WTC11 (cell line): ENCODE measurements around the gene ADCYAP1R1. TPM values are rescaled to one million over a fixed set of nuclear protein-coding genes. Genes with fewer than 3 reads are reported as not detected.

ENCODE experiments used
- ATAC-seq: fragments of 200-7000 bp; cut with Tn5 transposase; 2 replicates; pipeline ENCODE4 v1.10.0; 2021; ENCODE audit warnings: mild to moderate bottlenecking, moderate library complexity
- CTCF ChIA-PET: fragments of 300-600 bp; sonication (Branson Sonifier 250); formaldehyde crosslinking; loops from one replicate; lab custom pipeline; 2021; ENCODE audit warnings: antibody characterized with exemption; lab: Charles Lee
- POLR2A ChIA-PET: fragments of 350-600 bp; sonication (Branson Sonifier 250); formaldehyde crosslinking; loops from one replicate; lab custom pipeline; 2021; ENCODE audit warnings: antibody characterized with exemption; lab: Charles Lee
- DNase-seq: peaks from one replicate; pipeline ENCODE4 v3.0.0; 2021; ENCODE audit warnings: low spot score
- H3K27ac Mint-ChIP-seq: 2 replicates; pipeline ENCODE4 v1.8.0; 2021; ENCODE audit warnings: mixed read lengths
- H3K27me3 Mint-ChIP-seq: 2 replicates; pipeline ENCODE4 v1.8.0; 2021; ENCODE audit warnings: low read depth, mild to moderate bottlenecking, moderate library complexity, mixed read lengths
- H3K36me3 Mint-ChIP-seq: 2 replicates; pipeline ENCODE4 v1.8.0; 2021; ENCODE audit warnings: mixed read lengths
- H3K4me1 Mint-ChIP-seq: 2 replicates; pipeline ENCODE4 v1.8.0; 2022; ENCODE audit warnings: mixed read lengths
- H3K4me3 Mint-ChIP-seq: 2 replicates; pipeline ENCODE4 v1.8.0; 2021; ENCODE audit warnings: mild to moderate bottlenecking, moderate library complexity, mixed read lengths
- H3K9me3 Mint-ChIP-seq: 2 replicates; pipeline ENCODE4 v1.8.0; 2021; ENCODE audit warnings: mixed read lengths
- ARID4B ChIP-seq: sonication (generic); formaldehyde crosslinking; IDR thresholded peaks from 2 replicates; pipeline ENCODE4 v1.8.0; 2023; ENCODE audit warnings: missing genetic modification reagents, mild to moderate bottlenecking, borderline replicate concordance
- ATF3 ChIP-seq: sonication (generic); formaldehyde crosslinking; conservative IDR thresholded peaks from 2 replicates; pipeline ENCODE4 v1.8.1; 2022; ENCODE audit warnings: mild to moderate bottlenecking, missing genetic modification reagents
- CBFB ChIP-seq: sonication (generic); formaldehyde crosslinking; IDR thresholded peaks from 2 replicates; pipeline ENCODE4 v1.8.1; 2022; ENCODE audit warnings: mild to moderate bottlenecking, low read depth, missing genetic modification reagents
- CTCF ChIP-seq: fragments of 200-600 bp; IDR thresholded peaks from 2 replicates; pipeline ENCODE4 v1.8.0; 2022; ENCODE audit warnings: antibody characterized with exemption
- ELF4 ChIP-seq: sonication (generic); formaldehyde crosslinking; IDR thresholded peaks from 2 replicates; pipeline ENCODE4 v1.8.1; 2022; ENCODE audit warnings: low read depth, mild to moderate bottlenecking, moderate library complexity, missing genetic modification reagents
- ESRRA ChIP-seq: sonication (generic); formaldehyde crosslinking; IDR thresholded peaks from 2 replicates; pipeline ENCODE4 v1.8.1; 2022; ENCODE audit warnings: mild to moderate bottlenecking, missing genetic modification reagents, borderline replicate concordance
- GABPB1 ChIP-seq: sonication (generic); formaldehyde crosslinking; IDR thresholded peaks from 2 replicates; pipeline ENCODE4 v1.8.1; 2023; ENCODE audit warnings: mild to moderate bottlenecking, missing genetic modification reagents
- NFYB ChIP-seq: sonication (generic); formaldehyde crosslinking; conservative IDR thresholded peaks from 2 replicates; pipeline ENCODE4 v1.8.0; 2022; ENCODE audit warnings: low read depth, missing genetic modification reagents
- NR1H2 ChIP-seq: sonication (generic); formaldehyde crosslinking; IDR thresholded peaks from 2 replicates; pipeline ENCODE4 v1.9.0; 2021; ENCODE audit warnings: mild to moderate bottlenecking, moderate library complexity, missing genetic modification reagents
- PRRX2 ChIP-seq: fragments of 250-450 bp; sonication (Bioruptor Pico); IDR thresholded peaks from 2 replicates; pipeline ENCODE4 v1.8.0; 2021; ENCODE audit warnings: mild to moderate bottlenecking
- SMAD3 ChIP-seq: sonication (generic); formaldehyde crosslinking; IDR thresholded peaks from 2 replicates; pipeline ENCODE4 v1.8.0; 2022; ENCODE audit warnings: missing genetic modification reagents, mild to moderate bottlenecking, borderline replicate concordance
- STAT6 ChIP-seq: sonication (generic); formaldehyde crosslinking; conservative IDR thresholded peaks from 2 replicates; pipeline ENCODE4 v1.8.1; 2023; ENCODE audit warnings: mild to moderate bottlenecking, low read depth, missing genetic modification reagents, moderate library complexity
- ZNF138 ChIP-seq: sonication (generic); formaldehyde crosslinking; conservative IDR thresholded peaks from 2 replicates; pipeline ENCODE4 v1.8.1; 2022; ENCODE audit warnings: mild to moderate bottlenecking, moderate library complexity, missing genetic modification reagents
- ZNF263 ChIP-seq: sonication (generic); formaldehyde crosslinking; IDR thresholded peaks from 2 replicates; pipeline ENCODE4 v1.8.1; 2022; ENCODE audit warnings: low read depth, mild to moderate bottlenecking, moderate library complexity, missing genetic modification reagents
- ZNF425 ChIP-seq: fragments of 250-450 bp; sonication (Bioruptor Pico); conservative IDR thresholded peaks from 2 replicates; pipeline ENCODE4 v1.9.0; 2021; ENCODE audit warnings: mild to moderate bottlenecking
- ZNF671 ChIP-seq: fragments of 250-450 bp; sonication (Bioruptor Pico); IDR thresholded peaks from 2 replicates; pipeline ENCODE4 v1.8.0; 2021; ENCODE audit warnings: mild to moderate bottlenecking
- total RNA-seq: library from RNA; stranded (reverse); gene quantifications from 3 replicates; pipeline ENCODE4 v1.2.3, GENCODE V29; 2021

Gene ADCYAP1R1
- total RNA-seq, 1 experiment from 2014 or later = 9.9 TPM

GRCh38 chr7:31070991-31071644, 19.0 kb downstream of the ADCYAP1R1 start (continued):
- TF ChIP-seq ZNF671 (CRISPR knock-in tag) (no peak), ZNF138 (no peak), NFYB (CRISPR knock-in tag) (no peak), ARID4B (CRISPR knock-in tag) (no peak), ZNF425 (CRISPR knock-in tag) (no peak), SMAD3 (no peak), PRRX2 (CRISPR knock-in tag) (no peak), CTCF (no peak), ELF4 (CRISPR knock-in tag) (no peak), NR1H2 (CRISPR knock-in tag) (no peak), STAT6 (no peak), ATF3 (CRISPR knock-in tag) (no peak), ESRRA (CRISPR knock-in tag) (no peak)
- TF ChIP-seq, all 79 proteins: peak for 0

GRCh38 chr7:31071645-31072029, 19.5 kb downstream of the ADCYAP1R1 start:
- H3K27me3 Mint-ChIP-seq = no peaks in the 10 kb centered on the region
- no peak overlapping the region for H3K4me3 Mint-ChIP-seq
- POLR2A ChIA-PET = interaction anchor here (0.6 kb wide), 1 partner anchor 35 kb away, joined by 3 read pairs; no protein-coding TSS in a partner anchor
- peaks cover 8% of the 10 kb centered on the region for H3K9me3 Mint-ChIP-seq
- peaks cover 10% of the 10 kb centered on the region for H3K4me1 Mint-ChIP-seq
- CTCF ChIA-PET = interaction anchor here (3.2 kb wide), 1 partner anchor 11 kb away, joined by 17 read pairs; no protein-coding TSS in a partner anchor
- no peak overlapping the region for H3K27ac Mint-ChIP-seq
- ATAC-seq (no peak), DNase-seq (no peak)
- peaks cover 6% of the 10 kb centered on the region for H3K36me3 Mint-ChIP-seq
- no peak for TF ChIP-seq NFYB (CRISPR knock-in tag)
- no peak for TF ChIP-seq GABPB1 (CRISPR knock-in tag)
- TF ChIP-seq CBFB (CRISPR knock-in tag) = no peak
- TF ChIP-seq ESRRA (CRISPR knock-in tag) = no peak
- TF ChIP-seq ZNF263 (CRISPR knock-in tag) = no peak
